Measurements from ENCODE around the gene LDLRAD3.

Gene LDLRAD3

GRCh38 chr11:35935390-35935789 lies 8.5 kb upstream of the LDLRAD3 start:
- peaks cover 40% of the 10 kb centered on the region for H3K27me3 Mint-ChIP-seq
- H3K4me3 Mint-ChIP-seq, result no peak overlapping the region
- no peaks in the 10 kb centered on the region for H3K9me3 Mint-ChIP-seq
- no peaks in the 10 kb centered on the region for H3K4me1 Mint-ChIP-seq (ENCODE audit: low read depth)
- no peak overlapping the region for H3K27ac Mint-ChIP-seq
- no peaks in the 10 kb centered on the region for H3K36me3 Mint-ChIP-seq (ENCODE audit: low read depth)

GRCh38 chr11:35937111-35937510 lies 6.8 kb upstream of the LDLRAD3 start:
- Mint-ChIP-seq H3K27me3 (peaks cover 37% of the 10 kb centered on the region), H3K36me3 (ENCODE audit: low read depth) (no peaks in the 10 kb centered on the region), H3K4me1 (ENCODE audit: low read depth) (no peaks in the 10 kb centered on the region)

GRCh38 chr11:35937700-35938099 lies 6.2 kb upstream of the LDLRAD3 start:
- Mint-ChIP-seq H3K4me3 (no peak overlapping the region), H3K27ac (no peak overlapping the region), H3K27me3 (peaks cover 40% of the 10 kb centered on the region)

More at GRCh38 chr11:35937111-35937510, 6.8 kb upstream of the LDLRAD3 start:
- no peak overlapping the region for H3K27ac Mint-ChIP-seq
- H3K9me3 Mint-ChIP-seq, result no peaks in the 10 kb centered on the region
- no peak overlapping the region for H3K4me3 Mint-ChIP-seq

GRCh38 chr11:35938231-35938630 lies 5.6 kb upstream of the LDLRAD3 start:
- H3K27me3 Mint-ChIP-seq, result peaks cover 42% of the 10 kb centered on the region
- H3K36me3 Mint-ChIP-seq (ENCODE audit: low read depth), result no peaks in the 10 kb centered on the region
- H3K4me1 Mint-ChIP-seq (ENCODE audit: low read depth), result no peaks in the 10 kb centered on the region
- H3K4me3 Mint-ChIP-seq, result no peak overlapping the region
- no peaks in the 10 kb centered on the region for H3K9me3 Mint-ChIP-seq
- H3K27ac Mint-ChIP-seq, result no peak overlapping the region

More at GRCh38 chr11:35937700-35938099, 6.2 kb upstream of the LDLRAD3 start:
- H3K4me1 Mint-ChIP-seq (ENCODE audit: low read depth), result no peaks in the 10 kb centered on the region
- H3K36me3 Mint-ChIP-seq (ENCODE audit: low read depth), result no peaks in the 10 kb centered on the region
- H3K9me3 Mint-ChIP-seq, result no peaks in the 10 kb centered on the region

GRCh38 chr11:35943309-35943708 lies 553 bp upstream of the LDLRAD3 start:
- peak overlapping the region; percentile 38 for H3K27ac Mint-ChIP-seq
- H3K4me1 Mint-ChIP-seq (ENCODE audit: low read depth), result peaks cover 4% of the 10 kb centered on the region
- H3K36me3 Mint-ChIP-seq (ENCODE audit: low read depth), result no peaks in the 10 kb centered on the region
- peak overlapping the region; percentile 79 for H3K4me3 Mint-ChIP-seq
- no peaks in the 10 kb centered on the region for H3K9me3 Mint-ChIP-seq
- H3K27me3 Mint-ChIP-seq, result peaks cover 65% of the 10 kb centered on the region

GRCh38 chr11:35944503-35945136 lies 758 bp downstream of the LDLRAD3 start:
- H3K36me3 Mint-ChIP-seq (ENCODE audit: low read depth), result no peaks in the 10 kb centered on the region
- H3K4me1 Mint-ChIP-seq (ENCODE audit: low read depth), result peaks cover 4% of the 10 kb centered on the region
- H3K27me3 Mint-ChIP-seq, result peaks cover 63% of the 10 kb centered on the region
- peak overlapping the region; percentile 34 for H3K27ac Mint-ChIP-seq
- no peaks in the 10 kb centered on the region for H3K9me3 Mint-ChIP-seq
- H3K4me3 Mint-ChIP-seq, result peak overlapping the region; percentile 79

GRCh38 chr11:35945137-35945518 lies 1.3 kb downstream of the LDLRAD3 start:
- H3K4me3 Mint-ChIP-seq, result peak overlapping the region; percentile 79
- no peaks in the 10 kb centered on the region for H3K9me3 Mint-ChIP-seq
- H3K27me3 Mint-ChIP-seq, result peaks cover 61% of the 10 kb centered on the region
- H3K27ac Mint-ChIP-seq, result no peak overlapping the region
- H3K36me3 Mint-ChIP-seq (ENCODE audit: low read depth), result no peaks in the 10 kb centered on the region
- H3K4me1 Mint-ChIP-seq (ENCODE audit: low read depth), result peaks cover 4% of the 10 kb centered on the region

GRCh38 chr11:35946766-35947165 lies 2.9 kb downstream of the LDLRAD3 start:
- H3K36me3 Mint-ChIP-seq (ENCODE audit: low read depth), result no peaks in the 10 kb centered on the region
- no peaks in the 10 kb centered on the region for H3K9me3 Mint-ChIP-seq
- no peak overlapping the region for H3K4me3 Mint-ChIP-seq
- H3K27ac Mint-ChIP-seq, result no peak overlapping the region
- peaks cover 58% of the 10 kb centered on the region for H3K27me3 Mint-ChIP-seq
- peaks cover 4% of the 10 kb centered on the region for H3K4me1 Mint-ChIP-seq (ENCODE audit: low read depth)

- Mint-ChIP-seq H3K27ac (no peak overlapping the region), H3K27me3 (peaks cover 53% of the 10 kb centered on the region), H3K4me1 (ENCODE audit: low read depth) (peaks cover 4% of the 10 kb centered on the region)
Measured at GRCh38 chr11:35947437-35947836, 3.6 kb downstream of the LDLRAD3 start.

GRCh38 chr11:35949242-35949641 lies 5.4 kb downstream of the LDLRAD3 start:
- no peak overlapping the region for H3K4me3 Mint-ChIP-seq
- H3K9me3 Mint-ChIP-seq, result no peaks in the 10 kb centered on the region
- no peak overlapping the region for H3K27ac Mint-ChIP-seq
- no peaks in the 10 kb centered on the region for H3K4me1 Mint-ChIP-seq (ENCODE audit: low read depth)
- H3K27me3 Mint-ChIP-seq, result peaks cover 40% of the 10 kb centered on the region
- no peaks in the 10 kb centered on the region for H3K36me3 Mint-ChIP-seq (ENCODE audit: low read depth)

More at GRCh38 chr11:35947437-35947836, 3.6 kb downstream of the LDLRAD3 start:
- no peaks in the 10 kb centered on the region for H3K36me3 Mint-ChIP-seq (ENCODE audit: low read depth)
- no peak overlapping the region for H3K4me3 Mint-ChIP-seq
- no peaks in the 10 kb centered on the region for H3K9me3 Mint-ChIP-seq

GRCh38 chr11:35950082-35950481 lies 6.2 kb downstream of the LDLRAD3 start:
- H3K9me3 Mint-ChIP-seq, result no peaks in the 10 kb centered on the region
- H3K27me3 Mint-ChIP-seq, result peaks cover 32% of the 10 kb centered on the region
- H3K27ac Mint-ChIP-seq, result no peak overlapping the region

GRCh38 chr11:35951680-35952079 lies 7.8 kb downstream of the LDLRAD3 start:
- Mint-ChIP-seq H3K27me3 (peaks cover 16% of the 10 kb centered on the region), H3K4me3 (no peak overlapping the region), H3K27ac (no peak overlapping the region), H3K9me3 (no peaks in the 10 kb centered on the region), H3K4me1 (ENCODE audit: low read depth) (no peaks in the 10 kb centered on the region), H3K36me3 (ENCODE audit: low read depth) (no peaks in the 10 kb centered on the region)

More at GRCh38 chr11:35950082-35950481, 6.2 kb downstream of the LDLRAD3 start:
- H3K36me3 Mint-ChIP-seq (ENCODE audit: low read depth), result no peaks in the 10 kb centered on the region
- no peak overlapping the region for H3K4me3 Mint-ChIP-seq
- H3K4me1 Mint-ChIP-seq (ENCODE audit: low read depth), result no peaks in the 10 kb centered on the region

GRCh38 chr11:35953081-35953760 lies 9.4 kb downstream of the LDLRAD3 start:
- H3K4me3 Mint-ChIP-seq, result no peak overlapping the region
- H3K27ac Mint-ChIP-seq, result no peak overlapping the region
- H3K36me3 Mint-ChIP-seq (ENCODE audit: low read depth), result no peaks in the 10 kb centered on the region
- no peaks in the 10 kb centered on the region for H3K9me3 Mint-ChIP-seq
- peaks cover 9% of the 10 kb centered on the region for H3K27me3 Mint-ChIP-seq
- H3K4me1 Mint-ChIP-seq (ENCODE audit: low read depth), result no peaks in the 10 kb centered on the region

- H3K27me3 Mint-ChIP-seq, result peaks cover 5% of the 10 kb centered on the region
- no peaks in the 10 kb centered on the region for H3K36me3 Mint-ChIP-seq (ENCODE audit: low read depth)
- no peak overlapping the region for H3K27ac Mint-ChIP-seq
- no peaks in the 10 kb centered on the region for H3K9me3 Mint-ChIP-seq
- H3K4me3 Mint-ChIP-seq, result no peak overlapping the region
- H3K4me1 Mint-ChIP-seq (ENCODE audit: low read depth), result no peaks in the 10 kb centered on the region
Measured at GRCh38 chr11:35954205-35954604, 10.3 kb downstream of the LDLRAD3 start.

GRCh38 chr11:35955636-35956035 lies 11.8 kb downstream of the LDLRAD3 start:
- no peak overlapping the region for H3K27ac Mint-ChIP-seq
- no peak overlapping the region for H3K4me3 Mint-ChIP-seq
- no peaks in the 10 kb centered on the region for H3K36me3 Mint-ChIP-seq (ENCODE audit: low read depth)
- no peaks in the 10 kb centered on the region for H3K4me1 Mint-ChIP-seq (ENCODE audit: low read depth)
- H3K27me3 Mint-ChIP-seq, result peaks cover 5% of the 10 kb centered on the region
- no peaks in the 10 kb centered on the region for H3K9me3 Mint-ChIP-seq

Measured in stimulated activated naive CD8-positive, alpha-beta T cell treated with anti-CD3 and anti-CD28 coated beads, Interleukin-15, Interleukin-2, amounts not matched to agents 100 ng/mL and 50 ng/mL, for 24 hours (primary cell).